ENCODE results near the gene NLGN4X. TPM values are rescaled to one million over a fixed set of nuclear protein-coding genes. Genes with fewer than 3 reads are reported as not detected.

Gene NLGN4X
- total RNA-seq, 1 donor, result under 0.01 TPM

- Histone ChIP-seq H3K27me3 (ENCODE audit: insufficient read depth, low read length) (no peaks in the 10 kb centered on the region), H3K4me1 (ENCODE audit: insufficient read depth, low read length) (no peaks in the 10 kb centered on the region), H3K9me3 (ENCODE audit: low read depth, low read length) (no peaks in the 10 kb centered on the region), H3K4me3 (ENCODE audit: low read length) (no peak overlapping the region)
Observed at GRCh38 chrX:6187256-6187655, 41.4 kb downstream of the NLGN4X start.

DNA sequence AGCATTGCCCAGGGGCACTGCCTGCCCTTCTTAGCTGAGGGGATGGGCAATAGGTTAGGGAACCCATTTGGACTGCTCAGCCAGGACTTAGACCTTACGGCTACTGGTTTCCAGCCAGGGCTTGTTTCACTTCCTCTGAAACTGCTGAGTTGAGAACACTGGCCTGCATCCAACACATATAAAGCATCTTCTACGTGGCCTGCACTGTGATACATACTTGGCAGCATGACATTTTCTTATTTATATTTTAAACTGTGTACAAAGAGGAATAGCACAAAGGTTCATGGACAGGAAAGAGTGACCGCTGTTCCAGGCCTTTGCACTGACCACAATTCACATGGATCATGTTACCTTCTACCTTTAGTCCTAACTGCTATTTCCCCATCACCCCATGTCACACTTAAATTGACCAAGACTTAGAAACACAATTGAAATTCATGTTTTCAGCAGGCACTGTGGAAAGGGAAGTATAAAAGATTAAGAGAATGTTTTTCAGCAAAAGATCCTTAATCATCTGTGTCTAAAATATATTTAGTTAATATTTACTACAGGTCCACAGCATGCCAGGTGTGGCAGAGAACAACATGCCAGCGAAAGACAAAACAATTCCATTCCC is 43.7 kb downstream of the NLGN4X start:
- no peak overlapping the region for H3K4me3 ChIP-seq (ENCODE audit: low read length)
- no peaks in the 10 kb centered on the region for H3K4me1 ChIP-seq (ENCODE audit: insufficient read depth, low read length)
- no peaks in the 10 kb centered on the region for H3K27me3 ChIP-seq (ENCODE audit: insufficient read depth, low read length)
- H3K9me3 ChIP-seq (ENCODE audit: low read depth, low read length), result no peaks in the 10 kb centered on the region

GRCh38 chrX:6175914-6176313 is 52.8 kb downstream of the NLGN4X start:
- Histone ChIP-seq H3K27me3 (ENCODE audit: insufficient read depth, low read length) (no peaks in the 10 kb centered on the region), H3K4me3 (ENCODE audit: low read length) (no peak overlapping the region), H3K9me3 (ENCODE audit: low read depth, low read length) (no peaks in the 10 kb centered on the region), H3K4me1 (ENCODE audit: insufficient read depth, low read length) (no peaks in the 10 kb centered on the region)

DNA sequence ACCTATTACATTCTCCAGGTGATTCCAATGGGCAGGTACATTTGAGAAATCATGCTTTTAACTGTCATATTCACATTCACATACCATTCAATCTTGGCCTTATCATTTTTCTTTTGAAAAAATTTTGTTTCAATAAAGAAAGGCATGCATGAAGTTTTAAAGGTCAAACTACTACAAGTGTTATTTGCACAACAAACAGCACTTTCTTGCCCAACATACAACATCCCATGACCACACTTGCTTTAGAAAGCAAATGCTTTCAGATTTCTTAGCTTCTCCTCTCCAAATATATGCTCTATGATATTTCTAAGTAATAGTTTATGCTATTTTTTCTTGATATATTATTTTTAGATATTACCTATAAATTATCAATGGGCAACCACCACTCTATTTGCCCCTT is 58.2 kb downstream of the NLGN4X start:
- H3K4me1 ChIP-seq (ENCODE audit: insufficient read depth, low read length), result no peaks in the 10 kb centered on the region
- H3K27me3 ChIP-seq (ENCODE audit: insufficient read depth, low read length), result no peaks in the 10 kb centered on the region
- no peaks in the 10 kb centered on the region for H3K9me3 ChIP-seq (ENCODE audit: low read depth, low read length)
- no peak overlapping the region for H3K4me3 ChIP-seq (ENCODE audit: low read length)

DNA sequence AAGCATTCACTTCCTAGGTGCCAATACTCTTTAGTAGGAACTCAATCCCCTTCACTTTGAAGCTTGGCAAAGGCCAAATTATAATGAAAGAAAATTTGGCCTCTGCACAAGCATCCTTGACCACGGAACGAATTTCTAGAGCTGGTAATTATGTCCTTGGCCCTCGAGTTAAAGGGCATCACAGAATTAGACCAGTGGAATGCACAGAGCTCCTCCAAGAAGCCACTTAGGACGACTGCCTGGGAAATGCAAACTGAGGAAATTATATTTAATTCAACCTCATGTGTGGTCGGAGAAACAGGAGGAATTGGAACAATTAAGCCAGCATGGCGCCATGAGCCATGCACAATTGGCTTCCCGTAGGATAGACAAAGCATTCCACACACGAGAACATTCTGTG is 59.3 kb downstream of the NLGN4X start:
- no peaks in the 10 kb centered on the region for H3K9me3 ChIP-seq (ENCODE audit: low read depth, low read length)
- H3K4me1 ChIP-seq (ENCODE audit: insufficient read depth, low read length), result no peaks in the 10 kb centered on the region
- H3K4me3 ChIP-seq (ENCODE audit: low read length), result no peak overlapping the region
- no peaks in the 10 kb centered on the region for H3K27me3 ChIP-seq (ENCODE audit: insufficient read depth, low read length)

DNA sequence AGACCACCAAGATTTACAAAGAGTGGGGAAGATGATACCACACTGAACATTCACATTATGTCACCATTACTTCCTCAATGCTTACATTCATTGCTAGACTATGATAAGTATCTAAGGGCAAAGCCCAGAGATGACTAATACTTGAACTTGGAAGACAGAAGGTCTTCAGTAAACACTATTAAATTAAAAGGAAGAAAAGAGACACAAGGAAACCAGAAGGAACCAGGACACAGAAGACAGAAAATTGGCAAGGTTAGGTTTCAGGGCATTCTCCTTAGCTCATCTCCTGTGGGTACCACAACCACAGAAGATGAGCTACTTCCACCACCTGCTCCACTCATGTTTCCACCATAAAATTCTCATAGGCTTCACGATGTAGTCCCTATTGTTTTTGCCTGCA is 64.9 kb downstream of the NLGN4X start:
- Histone ChIP-seq H3K4me1 (ENCODE audit: insufficient read depth, low read length) (no peaks in the 10 kb centered on the region), H3K27me3 (ENCODE audit: insufficient read depth, low read length) (no peaks in the 10 kb centered on the region), H3K9me3 (ENCODE audit: low read depth, low read length) (no peaks in the 10 kb centered on the region), H3K4me3 (ENCODE audit: low read length) (no peak overlapping the region)

- Histone ChIP-seq H3K4me3 (ENCODE audit: low read length) (no peak overlapping the region), H3K27me3 (ENCODE audit: insufficient read depth, low read length) (no peaks in the 10 kb centered on the region), H3K4me1 (ENCODE audit: insufficient read depth, low read length) (no peaks in the 10 kb centered on the region), H3K9me3 (ENCODE audit: low read depth, low read length) (no peaks in the 10 kb centered on the region)
Observed at GRCh38 chrX:6159468-6159867, 69.2 kb downstream of the NLGN4X start.

DNA sequence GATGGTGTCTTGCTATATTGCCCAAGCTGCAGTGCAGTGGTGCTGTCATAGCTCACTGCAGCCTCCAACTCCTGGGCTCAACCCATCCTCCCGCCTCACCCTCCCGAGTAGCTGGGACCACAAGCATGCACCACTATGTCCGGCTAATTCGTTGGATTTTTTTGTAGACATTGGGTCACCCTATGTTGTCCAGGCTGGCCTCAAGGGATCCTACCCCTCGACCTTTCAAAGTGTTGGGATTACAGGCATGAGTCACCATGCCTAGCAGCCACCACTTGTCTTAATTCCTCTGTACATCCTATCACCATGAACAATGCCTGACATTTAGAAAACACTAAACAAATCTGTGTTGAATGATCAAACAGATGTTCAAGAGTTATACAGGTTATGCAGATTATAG is 76.7 kb downstream of the NLGN4X start:
- H3K27me3 ChIP-seq (ENCODE audit: insufficient read depth, low read length), result no peaks in the 10 kb centered on the region
- no peak overlapping the region for H3K4me3 ChIP-seq (ENCODE audit: low read length)
- H3K4me1 ChIP-seq (ENCODE audit: insufficient read depth, low read length), result no peaks in the 10 kb centered on the region
- H3K9me3 ChIP-seq (ENCODE audit: low read depth, low read length), result no peaks in the 10 kb centered on the region

GRCh38 chrX:6149060-6149872 is 79.4 kb downstream of the NLGN4X start:
- no peak overlapping the region for H3K4me3 ChIP-seq (ENCODE audit: low read length)
- H3K27me3 ChIP-seq (ENCODE audit: insufficient read depth, low read length), result no peaks in the 10 kb centered on the region
- H3K4me1 ChIP-seq (ENCODE audit: insufficient read depth, low read length), result no peaks in the 10 kb centered on the region
- H3K9me3 ChIP-seq (ENCODE audit: low read depth, low read length), result no peaks in the 10 kb centered on the region

GRCh38 chrX:6134255-6134654 is 94.4 kb downstream of the NLGN4X start:
- no peaks in the 10 kb centered on the region for H3K27me3 ChIP-seq (ENCODE audit: insufficient read depth, low read length)
- no peaks in the 10 kb centered on the region for H3K9me3 ChIP-seq (ENCODE audit: low read depth, low read length)
- no peaks in the 10 kb centered on the region for H3K4me1 ChIP-seq (ENCODE audit: insufficient read depth, low read length)
- no peak overlapping the region for H3K4me3 ChIP-seq (ENCODE audit: low read length)

GRCh38 chrX:6132970-6133369 is 95.7 kb downstream of the NLGN4X start:
- H3K27me3 ChIP-seq (ENCODE audit: insufficient read depth, low read length), result no peaks in the 10 kb centered on the region
- H3K4me1 ChIP-seq (ENCODE audit: insufficient read depth, low read length), result no peaks in the 10 kb centered on the region
- no peak overlapping the region for H3K4me3 ChIP-seq (ENCODE audit: low read length)
- H3K9me3 ChIP-seq (ENCODE audit: low read depth, low read length), result no peaks in the 10 kb centered on the region

DNA sequence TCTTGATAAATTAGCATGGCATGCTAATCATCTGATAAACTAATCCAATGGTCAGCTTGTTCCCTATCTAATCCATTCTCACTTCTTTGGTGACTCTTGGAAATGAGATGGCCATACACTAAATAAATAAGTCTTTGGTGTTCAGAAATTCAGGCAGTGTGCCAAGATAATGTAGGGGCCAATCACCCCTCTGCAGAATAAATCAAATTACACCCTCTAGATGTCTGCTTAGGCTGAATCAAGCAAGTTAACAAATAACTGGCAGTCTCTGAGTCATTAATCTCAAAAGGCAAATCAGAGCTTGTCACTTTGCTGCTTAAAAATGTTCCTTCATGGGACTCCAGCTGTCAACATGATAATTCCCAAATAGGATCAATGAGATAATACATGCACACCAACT is 97.4 kb downstream of the NLGN4X start:
- no peaks in the 10 kb centered on the region for H3K9me3 ChIP-seq (ENCODE audit: low read depth, low read length)
- H3K4me3 ChIP-seq (ENCODE audit: low read length), result no peak overlapping the region
- no peaks in the 10 kb centered on the region for H3K27me3 ChIP-seq (ENCODE audit: insufficient read depth, low read length)
- no peaks in the 10 kb centered on the region for H3K4me1 ChIP-seq (ENCODE audit: insufficient read depth, low read length)

DNA sequence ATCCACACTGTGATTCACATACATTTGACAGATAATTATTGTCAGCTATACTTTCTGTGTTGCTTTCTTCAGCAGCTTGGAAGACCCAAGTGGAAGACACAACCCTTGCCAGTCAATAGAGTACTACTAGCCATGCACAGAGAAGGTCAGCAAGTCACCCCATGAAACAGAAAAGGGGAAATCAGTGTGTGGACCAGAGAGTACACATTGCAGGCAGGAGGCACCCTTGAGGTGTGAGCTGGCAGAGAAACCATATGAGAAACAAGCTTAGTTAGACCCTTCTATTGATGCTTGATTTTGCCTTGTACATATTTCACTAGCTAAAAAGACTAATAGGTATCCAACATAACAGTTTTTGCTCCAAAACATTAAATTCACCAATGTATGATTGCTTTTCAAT is 99.5 kb downstream of the NLGN4X start:
- Histone ChIP-seq H3K4me1 (ENCODE audit: insufficient read depth, low read length) (no peaks in the 10 kb centered on the region), H3K27me3 (ENCODE audit: insufficient read depth, low read length) (no peaks in the 10 kb centered on the region)

DNA sequence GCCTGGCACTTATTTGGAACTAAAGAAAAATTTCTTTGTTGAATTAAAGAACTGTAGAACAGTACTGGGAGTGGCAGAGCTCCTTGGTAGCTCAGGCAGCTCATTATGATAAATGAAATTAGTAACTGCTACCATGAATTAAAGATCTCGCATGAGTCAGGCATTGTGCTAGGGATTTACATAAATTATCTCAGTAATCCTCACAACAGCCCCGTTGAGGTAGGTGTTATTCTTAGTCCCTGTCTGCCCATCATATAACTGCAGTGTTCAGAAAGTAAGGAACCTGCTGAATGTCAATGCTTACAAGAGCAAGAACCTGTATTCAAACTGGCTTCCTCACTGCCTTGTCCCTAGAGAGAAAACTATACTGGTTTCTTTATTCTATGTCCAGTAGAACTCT is 108.3 kb downstream of the NLGN4X start:
- Histone ChIP-seq H3K4me1 (ENCODE audit: insufficient read depth, low read length) (no peaks in the 10 kb centered on the region), H3K27me3 (ENCODE audit: insufficient read depth, low read length) (no peaks in the 10 kb centered on the region), H3K4me3 (ENCODE audit: low read length) (no peak overlapping the region), H3K9me3 (ENCODE audit: low read depth, low read length) (no peaks in the 10 kb centered on the region)

More for the DNA sequence above, 99.5 kb downstream of the NLGN4X start:
- Histone ChIP-seq H3K9me3 (ENCODE audit: low read depth, low read length) (no peaks in the 10 kb centered on the region), H3K4me3 (ENCODE audit: low read length) (no peak overlapping the region)

GRCh38 chrX:6095469-6095868 is 133.2 kb downstream of the NLGN4X start:
- H3K27me3 ChIP-seq (ENCODE audit: insufficient read depth, low read length), result no peaks in the 10 kb centered on the region
- H3K4me1 ChIP-seq (ENCODE audit: insufficient read depth, low read length), result no peaks in the 10 kb centered on the region
- no peak overlapping the region for H3K4me3 ChIP-seq (ENCODE audit: low read length)
- H3K9me3 ChIP-seq (ENCODE audit: low read depth, low read length), result no peaks in the 10 kb centered on the region

DNA sequence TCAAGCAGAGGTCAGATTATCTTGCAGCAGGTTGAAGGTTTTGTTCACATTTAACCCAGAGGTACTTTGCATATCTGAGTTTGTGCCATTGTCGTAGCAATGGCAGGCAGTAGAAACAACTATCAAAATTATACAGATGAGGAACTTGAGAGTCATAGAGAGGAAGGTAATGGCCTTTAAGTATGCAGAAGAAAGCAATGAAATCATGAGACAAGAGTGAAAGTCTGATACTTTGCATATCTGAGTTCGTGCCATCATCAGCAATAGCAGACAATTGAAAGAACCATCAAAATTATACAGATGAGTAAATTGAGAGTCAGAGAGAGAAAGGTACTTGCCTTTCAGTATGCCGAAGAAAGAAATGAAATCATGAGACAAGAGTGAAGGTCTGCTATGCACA is 154.1 kb downstream of the NLGN4X start:
- Histone ChIP-seq H3K4me3 (ENCODE audit: low read length) (no peak overlapping the region), H3K9me3 (ENCODE audit: low read depth, low read length) (no peaks in the 10 kb centered on the region), H3K27me3 (ENCODE audit: insufficient read depth, low read length) (no peaks in the 10 kb centered on the region), H3K4me1 (ENCODE audit: insufficient read depth, low read length) (no peaks in the 10 kb centered on the region)
